Stimulated activated CD8-positive, alpha-beta memory T cell treated with anti-CD3 and anti-CD28 coated beads, Interleukin-15, amount 100 ng/mL, for 1 hour (primary cell): ENCODE results near the gene OR10H1.
"Not testable (repeated sequence)": the region's sequence is repeated elsewhere in the genome, so short reads cannot be mapped to it uniquely, and the experiment has no call there.

Source experiments
- DNase-seq: peaks from one replicate; pipeline ENCODE4 v3.0.0-alpha.2; 2020; ENCODE audit warnings: low read depth

The OR10H1 gene, protein sequence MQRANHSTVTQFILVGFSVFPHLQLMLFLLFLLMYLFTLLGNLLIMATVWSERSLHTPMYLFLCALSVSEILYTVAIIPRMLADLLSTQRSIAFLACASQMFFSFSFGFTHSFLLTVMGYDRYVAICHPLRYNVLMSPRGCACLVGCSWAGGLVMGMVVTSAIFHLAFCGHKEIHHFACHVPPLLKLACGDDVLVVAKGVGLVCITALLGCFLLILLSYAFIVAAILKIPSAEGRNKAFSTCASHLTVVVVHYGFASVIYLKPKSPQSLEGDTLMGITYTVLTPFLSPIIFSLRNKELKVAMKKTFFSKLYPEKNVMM

DNA sequence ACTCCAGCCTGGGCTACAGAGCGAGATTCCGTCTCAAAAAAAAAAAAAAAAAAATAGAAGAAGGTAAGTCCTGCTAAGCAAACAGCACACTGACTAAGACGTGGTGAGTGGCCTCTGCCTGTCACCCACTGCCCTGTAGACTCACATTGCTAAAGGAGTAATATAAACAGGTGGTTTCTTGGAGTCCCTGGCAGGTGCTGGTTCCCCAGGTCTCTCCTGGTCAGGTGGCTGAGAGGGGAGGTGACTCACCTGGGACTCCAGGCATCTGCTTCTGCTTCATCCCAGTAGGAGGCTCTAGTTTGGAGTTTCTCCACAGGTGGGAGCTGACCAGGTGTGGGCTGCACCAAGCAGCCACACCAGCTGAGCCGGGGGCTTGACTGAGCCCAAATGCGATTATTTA, at the start of gene OR10H1:
OR10H1 (minus strand) TSS at position 359 of the 400 bp plus-strand sequence. CDS start 7,627 bp downstream, outside the sequence.
- DNase-seq: no peak

DNA sequence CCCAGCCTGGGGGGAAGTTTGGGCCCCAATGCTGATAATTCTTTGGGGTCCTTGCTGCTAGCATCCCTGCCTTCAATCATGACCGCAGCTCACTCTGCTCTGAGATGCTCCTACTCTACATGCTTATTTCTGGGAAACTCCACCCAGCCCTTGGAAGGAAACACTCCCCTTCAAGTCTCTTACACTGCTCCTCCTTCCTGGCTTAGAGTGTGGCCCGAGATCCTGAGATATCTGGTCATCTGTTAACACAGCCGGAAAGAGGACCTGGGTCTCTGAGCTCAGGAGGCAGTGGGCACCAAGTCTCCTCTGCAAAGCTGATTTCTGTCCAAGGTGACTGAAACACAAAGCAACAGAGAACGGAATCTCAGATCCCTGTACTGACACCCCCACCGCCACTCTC, 49.4 kb upstream of the OR10H1 start:
- no peak for DNase-seq

DNA sequence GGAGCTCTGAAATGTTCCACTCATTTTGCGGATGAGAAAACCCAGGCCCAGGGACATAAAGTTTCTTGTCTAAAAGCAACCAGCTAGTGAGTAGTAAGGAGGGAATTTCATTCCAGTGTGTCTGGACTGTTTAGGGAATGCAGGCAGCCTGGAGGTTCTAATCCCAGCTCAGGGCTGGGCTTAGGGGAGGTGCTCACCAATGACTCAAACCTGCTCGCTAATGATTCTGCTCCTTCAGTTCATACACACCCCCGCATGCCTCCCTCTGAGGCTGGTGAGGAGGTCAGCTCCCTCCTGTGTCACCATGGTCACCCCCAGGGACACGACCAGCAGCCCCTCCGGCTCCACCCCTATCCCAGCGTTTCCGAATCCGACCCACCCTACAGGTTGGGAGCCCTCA, 47.8 kb upstream of the OR10H1 start:
- no peak for DNase-seq

DNA sequence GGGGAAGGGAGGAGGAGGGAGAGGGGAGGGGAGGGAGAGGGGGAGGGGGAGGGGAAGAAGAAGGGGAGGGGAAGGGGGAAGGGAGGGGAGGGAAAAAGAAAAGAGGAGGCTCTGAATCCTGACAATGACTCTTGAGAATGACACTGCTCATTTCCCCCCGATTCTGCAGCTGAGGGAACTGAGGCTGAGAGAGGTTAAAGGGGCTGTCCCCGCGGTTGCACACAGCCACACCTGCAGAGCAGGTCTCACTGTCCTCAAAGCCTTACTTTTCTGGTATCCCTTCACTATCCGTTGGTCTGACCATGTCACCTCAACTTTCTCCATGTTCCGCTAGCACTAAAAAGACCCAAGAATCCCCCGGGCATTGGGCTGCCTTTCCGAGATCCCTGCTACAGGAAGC, 47.0 kb upstream of the OR10H1 start:
- DNase-seq: no peak

DNA sequence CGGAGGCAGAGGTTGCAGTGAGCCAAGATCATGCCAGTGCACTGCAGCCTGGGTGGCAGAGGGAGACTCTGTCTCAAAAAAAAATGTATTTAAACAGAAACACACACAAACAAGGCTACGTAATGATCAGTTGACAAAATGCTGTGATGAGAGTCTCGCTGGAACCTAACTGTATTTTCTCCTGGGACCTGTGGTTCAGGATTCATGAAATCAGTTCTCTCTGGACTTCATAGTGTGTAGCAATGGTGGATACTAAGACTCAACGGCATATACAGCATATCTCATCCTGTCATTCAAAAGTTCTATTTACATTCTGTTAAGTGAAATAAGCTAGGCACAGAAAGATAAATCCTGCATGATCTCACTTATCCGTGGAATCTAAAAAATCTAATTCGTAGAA, 45.1 kb upstream of the OR10H1 start:
- DNase-seq: no peak

DNA sequence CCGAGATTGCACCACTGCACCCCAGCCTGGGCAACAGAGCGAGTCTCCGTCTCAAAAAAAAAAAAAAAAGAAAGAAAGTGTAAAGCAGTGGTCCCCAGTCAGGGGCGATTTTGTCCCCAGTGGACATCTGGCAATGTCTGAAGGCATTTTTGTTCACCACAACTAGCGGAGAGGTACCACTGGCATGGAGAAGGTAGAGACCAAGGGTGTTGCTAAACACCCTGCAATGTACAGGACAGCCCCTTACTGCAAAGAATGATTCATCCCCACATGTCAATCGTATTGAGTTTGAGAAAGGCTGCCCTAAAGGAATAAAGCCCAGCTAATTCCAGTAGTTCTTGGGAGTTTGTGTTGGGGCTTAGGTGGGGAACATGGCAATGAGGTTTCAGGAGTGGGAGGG, 43.7 kb upstream of the OR10H1 start:
- no peak for DNase-seq

DNA sequence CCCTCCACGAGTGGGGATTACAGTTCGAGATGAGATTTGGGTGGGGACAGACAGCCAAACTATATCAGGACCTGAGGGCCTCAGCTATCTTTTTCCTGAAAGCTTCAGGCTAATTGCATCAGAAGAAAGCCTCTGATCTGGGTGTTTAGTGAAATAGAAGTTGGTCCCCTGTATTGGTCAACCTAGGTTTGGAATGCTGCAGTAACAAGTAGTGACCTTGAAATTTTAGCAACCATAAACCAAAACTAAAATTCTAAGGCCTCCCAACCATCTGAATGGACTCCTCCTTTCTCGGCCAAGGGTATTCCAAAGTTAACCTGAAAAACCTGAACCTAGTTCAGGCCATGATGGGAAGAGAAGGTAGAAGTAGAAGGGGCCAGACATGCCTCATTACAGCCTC, 34.9 kb upstream of the OR10H1 start:
- DNase-seq: no peak

DNA sequence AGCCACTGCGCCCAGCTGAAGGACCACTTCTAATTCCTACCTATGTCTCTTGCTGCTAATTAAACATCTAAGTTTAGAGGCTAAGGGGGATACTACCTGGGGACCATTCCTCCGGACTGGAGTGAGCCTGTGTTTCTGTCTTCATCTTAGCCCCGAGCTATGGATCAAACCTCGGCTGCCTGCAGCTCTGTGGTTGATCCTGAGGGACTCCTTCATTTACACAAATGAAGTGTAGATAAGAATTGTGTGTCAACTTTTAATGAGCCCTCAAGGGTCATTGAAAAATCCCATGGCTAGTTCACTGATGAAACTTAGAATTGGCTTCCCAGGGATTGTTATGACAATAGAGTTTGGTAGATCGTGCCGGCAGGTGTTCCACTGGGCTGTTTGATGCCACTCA, 31.5 kb upstream of the OR10H1 start:
- DNase-seq: no peak

DNA sequence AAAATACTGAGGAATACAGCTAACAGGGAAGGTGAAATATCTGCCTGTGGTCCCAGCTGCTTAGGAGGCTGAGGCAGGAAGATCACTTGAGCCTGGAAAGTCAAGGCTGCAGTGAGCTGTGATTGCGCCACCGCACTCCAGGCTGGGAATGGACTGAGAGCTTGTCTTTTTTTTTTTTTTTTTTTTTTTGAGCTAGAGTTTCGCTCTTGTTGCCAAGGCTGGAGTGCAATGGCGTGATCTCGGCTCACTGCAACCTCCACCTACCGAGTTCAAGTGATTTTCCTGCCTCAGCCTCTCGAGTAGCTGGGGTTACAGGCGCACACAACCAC, 28.4 kb upstream of the OR10H1 start:
- not testable (repeated sequence) for DNase-seq

DNA sequence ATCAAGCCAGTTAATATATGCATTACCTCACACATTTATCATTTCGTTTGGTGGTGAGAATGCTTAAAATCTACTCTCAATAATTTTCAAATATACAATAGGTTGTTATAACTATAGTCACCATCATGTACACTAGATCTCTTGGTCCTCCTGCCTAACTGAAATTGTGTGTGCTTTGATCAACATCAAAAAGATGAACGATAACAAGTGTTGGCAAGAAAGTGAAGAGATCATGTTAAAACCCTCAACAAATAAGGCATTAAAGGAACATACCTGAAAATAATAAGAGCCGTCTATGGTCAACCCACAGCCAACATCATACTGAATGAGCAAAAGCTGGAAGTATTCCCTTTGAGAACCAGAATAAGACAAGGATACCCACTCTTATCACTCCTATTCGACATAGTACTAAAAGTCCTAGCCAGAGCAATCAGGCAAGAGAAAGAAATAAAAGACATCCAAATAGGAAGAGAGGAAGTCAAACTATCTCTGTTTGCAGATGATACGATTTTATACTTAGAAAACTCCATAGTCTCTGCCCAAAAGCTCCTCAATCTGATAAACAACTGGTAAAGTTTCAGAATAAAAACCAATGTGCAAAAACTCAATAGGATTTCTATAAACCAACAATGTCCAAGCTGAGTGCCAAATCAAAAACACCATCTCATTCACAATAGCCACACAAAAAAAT, 27.9 kb upstream of the OR10H1 start:
- no peak for DNase-seq

DNA sequence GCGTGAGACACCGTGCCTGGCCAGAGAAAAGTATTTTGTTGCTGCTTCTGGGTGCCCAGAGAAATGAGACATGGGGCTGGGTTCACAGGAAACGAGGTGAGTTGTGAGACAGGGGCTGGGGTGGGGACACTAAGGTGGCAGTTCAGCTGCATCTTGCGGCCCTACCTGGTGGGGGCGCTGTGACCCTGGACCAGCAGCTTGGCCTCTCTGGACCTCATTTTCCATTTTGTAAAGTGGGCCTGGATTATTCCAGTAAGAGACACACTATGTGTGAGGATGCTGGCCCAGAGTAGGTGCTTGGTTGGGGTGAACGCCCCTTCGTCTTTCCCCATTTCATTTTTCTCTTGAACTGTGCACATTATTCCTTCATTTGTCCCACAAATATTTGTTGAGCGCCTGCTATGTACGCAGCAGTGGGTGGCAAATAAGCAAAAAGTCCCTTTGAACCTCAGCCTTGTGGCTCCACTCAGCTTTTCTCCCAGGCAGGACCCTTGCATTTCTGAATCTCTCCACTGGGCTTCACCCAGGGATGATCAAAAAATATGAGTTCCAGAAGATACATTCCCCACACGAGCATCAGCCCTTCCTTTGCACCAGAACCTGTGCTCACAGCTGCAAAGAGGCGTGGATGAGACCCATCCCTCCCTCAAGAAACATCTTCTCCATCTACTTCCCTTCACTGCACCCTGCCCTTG, 26.6 kb upstream of the OR10H1 start:
- DNase-seq: no peak

DNA sequence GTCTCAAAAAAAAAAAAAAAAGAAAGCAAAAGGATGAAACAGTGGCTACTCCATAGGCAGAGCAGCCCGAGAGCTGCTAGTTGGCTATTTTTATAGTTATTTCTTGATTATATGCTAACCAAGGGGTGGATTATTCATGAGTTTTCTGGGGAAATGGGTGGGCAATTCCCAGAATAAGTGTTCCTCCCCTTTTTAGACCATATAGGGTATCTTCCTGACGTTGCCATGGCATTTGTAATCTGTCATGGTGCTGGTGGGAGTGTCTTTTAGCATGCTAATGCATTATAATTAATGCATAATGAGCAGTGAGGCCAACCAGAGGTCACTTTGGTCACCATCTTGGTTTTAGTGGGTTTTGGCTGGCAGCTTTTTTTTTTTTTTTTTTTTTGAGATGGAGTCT, 25.4 kb upstream of the OR10H1 start:
- DNase-seq: no peak

DNA sequence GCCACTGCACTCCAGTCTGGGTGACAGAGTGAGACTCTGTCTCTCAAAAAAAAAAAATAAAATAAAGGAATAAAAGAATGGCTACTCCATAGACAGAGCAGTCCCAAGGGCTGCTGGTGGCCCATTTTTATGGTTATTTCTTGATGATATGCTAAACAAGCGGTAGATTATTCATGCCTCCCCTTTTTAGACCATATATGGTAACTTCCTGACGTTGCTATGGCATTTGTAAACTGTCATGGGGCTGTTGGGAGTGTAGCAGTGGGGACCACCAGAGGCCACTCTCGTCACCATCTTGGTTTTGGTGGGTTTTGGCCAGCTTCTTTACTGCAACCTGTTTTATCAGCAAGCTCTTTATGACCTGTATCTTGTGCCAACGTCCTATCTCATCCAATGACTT, 24.4 kb upstream of the OR10H1 start:
- DNase-seq: not testable (repeated sequence)

DNA sequence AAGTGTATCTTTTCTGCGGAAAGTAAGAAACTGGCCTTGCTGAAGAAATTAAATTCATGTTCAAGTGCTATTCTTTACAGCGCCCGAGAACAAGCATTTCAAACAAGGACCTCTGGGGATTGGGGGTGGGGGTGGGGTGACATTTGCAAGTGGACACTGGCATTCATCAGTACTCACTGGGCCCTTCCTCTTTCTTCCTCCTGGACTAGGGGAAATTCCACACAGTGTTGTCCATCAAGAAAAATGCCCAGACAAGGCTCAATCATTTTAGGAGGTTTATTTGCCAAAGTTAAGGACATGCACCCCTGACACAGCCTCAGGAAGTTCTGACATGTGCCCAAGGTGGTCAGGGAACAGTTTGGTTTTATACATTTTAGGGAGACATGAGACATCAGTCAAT, 22.9 kb upstream of the OR10H1 start:
- no peak for DNase-seq

DNA sequence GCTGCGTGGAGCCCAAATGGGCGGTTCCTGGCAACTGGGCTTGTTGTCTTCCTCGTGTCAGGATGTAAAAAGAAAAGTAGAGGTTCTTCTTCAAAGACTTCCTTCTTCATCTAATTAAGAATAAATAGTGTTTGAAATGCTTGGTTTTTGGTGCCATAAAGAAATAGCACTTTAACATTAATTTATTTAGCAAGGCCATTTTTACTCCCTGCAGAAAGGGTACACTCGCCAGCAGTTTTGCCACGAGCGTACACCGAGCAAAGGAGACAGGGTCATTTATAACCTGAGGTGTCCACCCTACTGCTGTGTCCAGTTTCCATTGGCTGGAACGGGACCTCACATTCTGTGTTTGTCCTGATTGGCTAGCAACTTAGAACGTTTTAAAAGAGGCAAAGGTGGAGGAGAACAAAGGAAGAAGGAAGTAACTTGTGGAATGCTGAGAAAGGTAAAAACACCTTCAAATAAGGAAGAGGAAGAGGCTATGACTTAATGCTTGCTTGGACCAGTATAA, 21.8 kb upstream of the OR10H1 start:
- no peak for DNase-seq

DNA sequence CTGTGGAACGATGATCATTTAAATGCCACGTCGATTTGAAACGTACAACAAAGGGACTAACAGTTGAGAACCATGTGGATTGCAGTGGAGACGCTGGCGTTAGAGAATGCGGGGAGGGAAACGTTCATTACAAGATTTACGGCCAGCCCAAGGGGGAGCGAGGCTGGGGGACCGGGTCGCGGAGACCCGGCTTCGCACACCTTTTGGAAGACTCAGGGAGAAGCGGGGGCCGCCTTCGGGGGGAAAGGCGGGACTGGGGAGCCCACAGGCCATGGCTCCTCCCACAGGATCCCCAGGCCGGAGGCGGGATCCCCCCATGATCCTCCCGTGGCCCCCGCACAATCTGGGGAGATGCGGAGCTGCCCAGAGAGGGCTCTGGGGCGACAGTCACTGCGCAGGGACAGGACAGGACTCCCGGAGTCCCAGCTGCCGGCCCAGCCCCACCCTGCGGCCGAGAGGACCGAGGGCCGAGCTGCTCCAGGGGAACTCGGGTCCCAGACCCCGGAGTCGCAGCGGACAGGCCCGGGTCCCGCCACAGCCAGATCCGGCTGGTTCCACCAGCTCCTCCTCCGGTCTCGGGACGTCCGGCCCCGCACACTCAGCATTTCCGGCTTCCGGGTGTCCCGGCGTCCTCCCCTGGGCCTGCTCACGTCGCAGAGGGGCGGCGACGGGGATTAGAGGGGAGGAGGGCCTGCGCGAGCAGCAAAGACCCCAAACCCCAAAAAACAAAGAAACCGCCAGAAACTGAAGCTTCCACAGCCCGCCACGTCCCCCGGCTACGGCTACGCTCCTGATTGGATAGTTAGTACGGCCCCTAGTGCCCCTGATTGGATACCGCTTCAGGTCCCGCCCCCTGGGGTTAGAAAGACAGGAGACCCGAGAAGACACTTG, 21.1 kb upstream of the OR10H1 start:
- DNase-seq: peak; percentile 93

DNA sequence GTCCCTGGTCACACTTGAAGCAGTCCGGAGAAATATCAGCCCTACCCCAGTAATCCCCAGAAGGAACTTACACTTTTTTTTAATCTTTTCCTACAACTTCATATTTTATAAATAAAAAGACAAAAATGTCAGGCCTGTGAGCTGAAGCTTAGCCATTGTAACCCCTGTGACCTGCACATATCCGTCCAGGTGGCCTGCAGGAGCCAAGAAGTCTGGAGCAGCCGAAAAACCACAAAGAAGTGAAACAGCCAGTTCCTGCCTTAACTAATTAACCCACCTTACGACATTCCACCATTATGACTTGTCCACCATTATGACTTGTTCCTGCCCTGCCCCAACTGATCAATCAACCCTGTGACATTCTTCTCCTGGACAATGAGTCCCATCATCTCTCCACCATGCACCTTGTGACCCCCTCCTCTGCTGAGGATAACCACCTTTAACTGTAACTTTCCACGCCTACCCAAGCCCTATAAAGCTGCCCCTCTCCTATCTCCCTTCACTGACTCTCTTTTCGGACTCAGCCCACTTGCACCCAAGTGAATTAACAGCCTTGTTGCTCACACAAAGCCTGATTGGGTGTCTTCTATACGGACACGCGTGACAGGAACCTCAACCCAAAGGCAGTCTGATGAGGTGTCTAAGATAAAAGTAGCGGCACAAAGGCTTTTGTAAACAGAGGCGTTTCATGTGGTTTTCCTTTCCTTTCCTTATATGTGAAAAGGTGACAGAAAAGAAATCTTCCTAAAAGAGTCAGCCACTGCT, 20.3 kb upstream of the OR10H1 start:
- DNase-seq: peak; percentile 16

DNA sequence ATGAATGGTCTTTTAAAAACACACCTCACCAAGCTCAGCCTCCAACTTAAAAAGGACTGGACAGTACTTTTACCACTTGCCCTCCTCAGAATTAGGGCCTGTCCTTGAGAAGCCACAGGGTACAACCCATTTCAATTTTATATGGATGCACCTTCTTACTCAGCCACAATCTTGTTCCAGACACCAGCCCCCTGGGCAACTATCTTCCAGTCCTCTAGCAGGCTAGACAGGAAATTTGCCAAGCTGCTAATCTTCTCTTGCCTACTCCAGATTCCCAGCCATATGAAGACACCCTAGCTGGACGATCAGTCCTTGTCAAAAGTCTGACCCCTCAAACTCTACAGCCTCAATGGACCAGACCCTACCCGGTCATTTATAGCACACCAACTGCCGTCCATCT, 18.8 kb upstream of the OR10H1 start:
- DNase-seq: not testable (repeated sequence)

DNA sequence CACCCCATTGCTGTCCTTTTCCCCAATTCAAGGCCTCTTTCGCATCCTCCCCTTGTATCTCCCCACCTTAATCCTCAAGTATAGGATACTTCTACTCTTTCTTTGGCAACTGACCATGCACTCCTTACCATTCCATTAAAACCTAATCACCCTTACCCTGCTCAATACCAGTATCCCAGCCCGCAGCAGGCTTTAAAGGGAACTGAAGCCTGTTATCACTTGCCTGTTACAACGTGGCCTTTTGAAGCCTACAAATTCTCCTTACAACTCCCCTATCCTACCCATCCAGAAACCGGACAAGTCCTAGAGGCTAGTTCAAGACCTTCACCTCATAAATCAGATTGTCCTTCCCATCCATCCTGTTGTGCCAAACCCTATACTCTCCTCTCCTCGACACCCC, 16.2 kb upstream of the OR10H1 start:
- no peak for DNase-seq

DNA sequence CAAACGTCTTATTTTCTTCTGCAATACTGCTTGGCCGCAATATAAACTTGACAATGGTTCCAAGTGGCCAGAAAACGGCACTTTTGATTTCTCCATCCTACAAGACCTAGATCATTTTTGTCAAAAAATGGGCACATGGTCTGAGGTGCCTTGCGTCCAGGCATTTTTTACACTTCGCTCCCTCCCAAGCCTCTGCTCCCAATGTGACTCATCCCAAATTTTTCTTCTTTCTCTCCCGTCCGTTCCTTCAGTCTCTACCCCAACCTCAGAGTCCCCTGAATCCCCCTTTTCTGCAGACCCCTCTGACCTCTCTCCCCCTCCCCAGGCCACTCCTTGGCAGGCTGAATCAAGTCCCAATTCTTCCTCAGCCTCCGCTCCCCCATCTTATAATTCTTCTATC, 14.3 kb upstream of the OR10H1 start:
- DNase-seq: no peak

DNA sequence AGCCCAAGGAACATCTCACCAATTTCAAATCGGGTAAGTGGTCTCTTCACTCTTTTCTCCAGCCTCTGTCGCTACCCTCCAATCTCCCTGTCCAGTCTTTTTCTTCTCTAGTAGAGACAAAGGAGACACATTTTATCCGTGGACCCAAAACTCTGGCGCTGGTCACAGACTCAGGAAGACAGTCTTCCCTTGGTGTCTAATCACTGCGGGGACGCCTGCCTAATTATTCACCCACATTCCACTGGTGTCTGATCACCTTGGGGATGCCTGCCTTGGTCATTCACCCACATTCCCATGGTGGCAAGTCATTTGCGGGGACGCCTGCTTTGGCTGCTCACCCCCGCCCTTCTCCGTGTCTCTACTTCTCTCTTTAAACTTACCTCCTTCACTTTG, 13.8 kb upstream of the OR10H1 start:
- DNase-seq: no peak
